ENCODE measurements around the gene CNBP.

DNA sequence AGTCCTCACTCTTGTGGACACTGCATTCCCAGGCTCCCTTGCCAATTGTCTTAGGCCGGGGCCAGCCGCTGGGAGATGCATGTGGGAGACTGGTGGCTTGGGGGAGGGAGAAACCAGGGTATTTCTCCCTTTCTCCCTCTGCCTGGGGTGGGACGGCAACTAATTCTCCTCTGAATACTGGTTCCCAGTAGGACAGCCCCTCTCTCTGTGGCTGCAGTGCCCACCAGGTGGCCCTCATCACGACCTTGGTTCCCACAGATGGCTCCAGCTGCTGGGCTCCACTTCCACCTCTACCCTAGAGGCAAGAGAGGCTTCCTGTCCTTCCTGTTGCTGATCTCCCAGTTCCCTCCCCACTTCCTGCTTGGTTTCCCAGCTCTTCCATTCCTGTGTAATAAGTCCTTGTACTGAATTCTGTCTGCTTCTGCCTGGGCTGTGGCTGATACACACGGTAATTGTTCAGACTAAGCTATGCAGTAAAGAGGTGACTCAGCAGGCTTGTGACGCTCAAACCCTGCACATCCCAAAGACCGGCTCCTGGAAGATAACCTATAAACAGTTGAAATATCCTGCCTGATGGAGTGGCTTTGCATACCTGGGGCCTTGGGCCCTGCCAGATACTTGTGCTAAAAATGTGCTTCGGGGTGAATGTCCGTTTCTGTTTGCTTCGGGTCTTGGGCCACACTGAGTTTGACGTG, 45.3 kb upstream of the CNBP start:
- no peak for TF ChIP-seq CTCF (conservative IDR thresholded peaks at IDR 0.05; ENCODE audit: low read depth, low read length)
- no peak for TF ChIP-seq EZH2 (IDR thresholded peaks at IDR 0.05; ENCODE audit: borderline replicate concordance, low read depth, low read length, poor library complexity, severe bottlenecking)

All from A673 (cell line).